Measurements from ENCODE around the gene RB1.

DNA sequence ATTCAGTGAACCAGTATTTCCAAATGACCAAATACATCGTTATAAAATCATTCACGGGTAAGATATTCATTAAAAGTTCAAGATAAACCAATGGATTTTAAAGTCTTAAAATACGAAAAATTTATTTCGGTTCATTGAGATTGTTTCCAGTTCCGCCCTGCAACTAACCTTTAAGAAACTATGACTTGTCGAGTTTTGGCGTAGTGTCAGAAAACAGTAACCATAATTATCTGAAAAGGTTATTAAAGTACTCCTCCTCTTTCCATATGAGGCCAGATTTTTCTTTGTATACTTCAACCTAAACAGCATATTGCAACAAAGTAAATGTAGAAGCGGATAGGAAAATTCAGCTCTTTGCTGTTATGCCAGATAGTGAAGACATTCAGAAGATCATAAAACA is 83.3 kb downstream of the RB1 start:
- no peak for TF ChIP-seq EZH2 (IDR thresholded peaks at IDR 0.05; ENCODE audit: borderline replicate concordance, low read depth, low read length, severe bottlenecking)
- TF ChIP-seq, protein P1, sequence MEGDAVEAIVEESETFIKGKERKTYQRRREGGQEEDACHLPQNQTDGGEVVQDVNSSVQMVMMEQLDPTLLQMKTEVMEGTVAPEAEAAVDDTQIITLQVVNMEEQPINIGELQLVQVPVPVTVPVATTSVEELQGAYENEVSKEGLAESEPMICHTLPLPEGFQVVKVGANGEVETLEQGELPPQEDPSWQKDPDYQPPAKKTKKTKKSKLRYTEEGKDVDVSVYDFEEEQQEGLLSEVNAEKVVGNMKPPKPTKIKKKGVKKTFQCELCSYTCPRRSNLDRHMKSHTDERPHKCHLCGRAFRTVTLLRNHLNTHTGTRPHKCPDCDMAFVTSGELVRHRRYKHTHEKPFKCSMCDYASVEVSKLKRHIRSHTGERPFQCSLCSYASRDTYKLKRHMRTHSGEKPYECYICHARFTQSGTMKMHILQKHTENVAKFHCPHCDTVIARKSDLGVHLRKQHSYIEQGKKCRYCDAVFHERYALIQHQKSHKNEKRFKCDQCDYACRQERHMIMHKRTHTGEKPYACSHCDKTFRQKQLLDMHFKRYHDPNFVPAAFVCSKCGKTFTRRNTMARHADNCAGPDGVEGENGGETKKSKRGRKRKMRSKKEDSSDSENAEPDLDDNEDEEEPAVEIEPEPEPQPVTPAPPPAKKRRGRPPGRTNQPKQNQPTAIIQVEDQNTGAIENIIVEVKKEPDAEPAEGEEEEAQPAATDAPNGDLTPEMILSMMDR (IDR thresholded peaks at IDR 0.05; ENCODE audit: borderline replicate concordance, extremely low read depth, low read length, poor library complexity, severe bottlenecking), result no peak
